Measurements from ENCODE around the gene LGALS13. TPM values are rescaled to one million over a fixed set of nuclear protein-coding genes. Genes with fewer than 3 reads are reported as not detected.
A peak's percentile ranks its signal among the peaks of the same experiment; 100 is the strongest.

Gene LGALS13
- total and polyA plus RNA-seq, 8 donors, result not detected

DNA sequence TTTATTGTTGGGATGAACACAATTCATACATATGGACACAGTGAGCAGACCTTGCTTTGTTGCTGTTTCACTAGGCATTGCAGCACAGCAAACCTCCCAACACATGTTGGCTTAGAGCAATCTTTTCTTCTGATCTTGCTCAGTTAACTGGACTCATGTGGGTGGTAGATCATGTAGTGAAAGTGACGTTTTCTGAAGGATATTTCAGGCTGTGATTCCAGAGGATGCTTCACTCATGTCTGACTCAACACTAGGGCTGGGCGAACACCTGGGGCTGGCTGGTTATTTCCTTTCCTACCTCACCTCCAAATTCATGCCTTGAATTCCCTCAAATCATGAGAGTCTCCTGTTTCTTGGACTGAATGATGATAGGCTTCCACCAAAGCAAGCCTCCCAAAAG, 14.3 kb upstream of the LGALS13 start:
- H3K27me3 ChIP-seq, result peaks cover 0 to 21% (median 5%) of the 10 kb centered on the region in 3 donors
- 26 to 52% (median 40%) methylated on average over 2 of the region's 2 CpGs for WGBS, 5 donors
- TF ChIP-seq POLR2A (IDR thresholded peaks at IDR 0.05) (no peak), POLR2AphosphoS5 (IDR thresholded peaks at IDR 0.05) (no peak), EP300 (IDR thresholded peaks at IDR 0.05) (no peak)
- TF ChIP-seq, protein P1, sequence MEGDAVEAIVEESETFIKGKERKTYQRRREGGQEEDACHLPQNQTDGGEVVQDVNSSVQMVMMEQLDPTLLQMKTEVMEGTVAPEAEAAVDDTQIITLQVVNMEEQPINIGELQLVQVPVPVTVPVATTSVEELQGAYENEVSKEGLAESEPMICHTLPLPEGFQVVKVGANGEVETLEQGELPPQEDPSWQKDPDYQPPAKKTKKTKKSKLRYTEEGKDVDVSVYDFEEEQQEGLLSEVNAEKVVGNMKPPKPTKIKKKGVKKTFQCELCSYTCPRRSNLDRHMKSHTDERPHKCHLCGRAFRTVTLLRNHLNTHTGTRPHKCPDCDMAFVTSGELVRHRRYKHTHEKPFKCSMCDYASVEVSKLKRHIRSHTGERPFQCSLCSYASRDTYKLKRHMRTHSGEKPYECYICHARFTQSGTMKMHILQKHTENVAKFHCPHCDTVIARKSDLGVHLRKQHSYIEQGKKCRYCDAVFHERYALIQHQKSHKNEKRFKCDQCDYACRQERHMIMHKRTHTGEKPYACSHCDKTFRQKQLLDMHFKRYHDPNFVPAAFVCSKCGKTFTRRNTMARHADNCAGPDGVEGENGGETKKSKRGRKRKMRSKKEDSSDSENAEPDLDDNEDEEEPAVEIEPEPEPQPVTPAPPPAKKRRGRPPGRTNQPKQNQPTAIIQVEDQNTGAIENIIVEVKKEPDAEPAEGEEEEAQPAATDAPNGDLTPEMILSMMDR (IDR thresholded peaks at IDR 0.05), result no peak
- no peaks in the 10 kb centered on the region for H3K36me3 ChIP-seq
- H3K9me3 ChIP-seq, result no peaks in the 10 kb centered on the region
- intact Hi-C loops (cut with DNase I; ENCODE audit: low total_unique reads), result no loop called here
- no peak overlapping the region for H3K4me3 ChIP-seq
- no peak overlapping the region for H3K27ac ChIP-seq
- no peaks in the 10 kb centered on the region for H3K4me1 ChIP-seq
- DNase-seq, result no peak

DNA sequence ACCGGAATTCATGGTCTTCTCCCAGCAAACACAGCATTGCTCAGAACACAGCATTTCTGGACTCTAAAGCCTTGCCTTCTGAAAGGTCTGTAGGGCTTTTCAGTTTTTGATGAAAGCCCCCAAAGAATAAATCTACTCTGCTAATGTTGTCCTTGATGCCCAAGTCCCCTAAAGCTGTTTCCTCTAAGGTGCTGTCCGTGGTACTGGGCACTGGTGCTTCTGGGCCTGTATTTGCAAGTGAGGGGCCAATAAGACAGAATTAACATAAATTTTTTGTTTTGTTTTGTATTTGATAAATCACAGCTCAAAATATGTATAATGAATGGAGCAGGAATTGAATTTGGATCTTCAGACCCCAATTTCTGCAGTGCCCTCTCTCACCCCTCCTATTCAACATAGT, 12.1 kb upstream of the LGALS13 start:
- Histone ChIP-seq H3K4me1 (no peaks in the 10 kb centered on the region), H3K4me3 (no peak overlapping the region), H3K36me3 (no peaks in the 10 kb centered on the region), H3K27ac (no peak overlapping the region), H3K9me3 (no peaks in the 10 kb centered on the region), H3K27me3 (peaks cover 0 to 23% (median 5%) of the 10 kb centered on the region in 3 donors)
- peak in 1 of 2 donors; percentile 15 for DNase-seq
- 45 to 62% (median 51%) methylated on average over 2 of the region's 2 CpGs for WGBS, 5 donors
- TF ChIP-seq, protein P1 (IDR thresholded peaks at IDR 0.05), result no peak
- TF ChIP-seq POLR2A (IDR thresholded peaks at IDR 0.05), result no peak
- no peak for TF ChIP-seq POLR2AphosphoS5 (IDR thresholded peaks at IDR 0.05)
- no peak for TF ChIP-seq EP300 (IDR thresholded peaks at IDR 0.05)
- intact Hi-C loops (cut with DNase I; ENCODE audit: low total_unique reads), result no loop called here

DNA sequence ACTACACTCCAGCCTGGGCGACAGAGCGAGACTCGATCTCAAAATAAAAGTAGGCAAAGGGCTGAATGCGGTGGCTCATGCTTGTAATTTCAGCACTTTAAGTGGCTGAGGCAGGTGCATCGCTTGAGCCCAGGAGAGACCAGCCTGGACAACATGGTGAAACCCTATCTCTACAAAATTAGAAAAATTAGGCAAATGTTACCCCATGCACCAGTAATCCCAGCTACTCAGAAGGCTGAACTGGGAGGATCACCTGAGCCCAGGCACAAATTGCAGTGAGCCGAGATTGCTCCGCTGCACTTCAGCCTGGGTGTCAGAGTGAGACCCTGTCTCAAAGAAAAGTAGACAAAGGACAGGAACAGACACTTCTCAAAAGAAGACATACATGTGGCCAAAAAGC, 9.9 kb upstream of the LGALS13 start:
- 81 to 90% (median 86%) methylated on average over 7 of the region's 7 CpGs for WGBS, 5 donors
- H3K4me1 ChIP-seq, result no peaks in the 10 kb centered on the region
- H3K27me3 ChIP-seq, result peaks cover 0 to 32% (median 9%) of the 10 kb centered on the region in 3 donors
- no peak overlapping the region for H3K27ac ChIP-seq
- no peak for DNase-seq
- TF ChIP-seq, protein P1 (IDR thresholded peaks at IDR 0.05), result no peak
- TF ChIP-seq POLR2AphosphoS5 (IDR thresholded peaks at IDR 0.05), result no peak
- no peak for TF ChIP-seq EP300 (IDR thresholded peaks at IDR 0.05)
- no peak for TF ChIP-seq POLR2A (IDR thresholded peaks at IDR 0.05)
- H3K9me3 ChIP-seq, result no peaks in the 10 kb centered on the region
- H3K36me3 ChIP-seq, result no peaks in the 10 kb centered on the region
- no peak overlapping the region for H3K4me3 ChIP-seq
- intact Hi-C loops (cut with DNase I; ENCODE audit: low total_unique reads), result no loop called here

DNA sequence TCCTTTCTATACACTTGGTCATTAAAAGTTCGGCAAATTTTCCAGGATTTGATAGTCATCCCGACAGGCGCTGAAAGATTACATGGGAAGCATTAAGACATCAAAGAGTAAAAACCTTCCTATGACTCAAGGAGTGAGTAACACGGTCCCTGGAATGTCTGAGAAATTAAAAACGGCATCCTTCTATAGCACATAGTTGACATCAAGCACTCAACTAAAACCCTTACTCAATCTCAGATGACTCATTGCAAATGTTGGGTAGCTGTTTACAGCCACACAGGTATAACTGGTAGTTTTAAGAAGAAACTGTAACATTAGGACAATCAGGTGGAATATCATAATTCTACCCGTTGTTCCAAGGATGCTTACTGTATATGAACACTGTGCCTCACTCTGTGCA, 6.4 kb upstream of the LGALS13 start:
- H3K9me3 ChIP-seq, result peaks cover 0 to 14% (median 10%) of the 10 kb centered on the region in 4 donors
- WGBS, 5 donors, result 81 to 86% (median 82%) methylated on average over 6 of the region's 6 CpGs
- H3K27ac ChIP-seq, result no peak overlapping the region
- intact Hi-C loops (cut with DNase I; ENCODE audit: low total_unique reads), result no loop called here
- H3K36me3 ChIP-seq, result no peaks in the 10 kb centered on the region
- DNase-seq, result no peak
- TF ChIP-seq POLR2A (IDR thresholded peaks at IDR 0.05) (no peak), POLR2AphosphoS5 (IDR thresholded peaks at IDR 0.05) (no peak), EP300 (IDR thresholded peaks at IDR 0.05) (no peak)
- TF ChIP-seq, protein P1 (IDR thresholded peaks at IDR 0.05), result no peak
- peaks cover 0 to 35% (median 4%) of the 10 kb centered on the region in 3 donors for H3K27me3 ChIP-seq
- H3K4me3 ChIP-seq, result no peak overlapping the region
- no peaks in the 10 kb centered on the region for H3K4me1 ChIP-seq

Data from stomach (tissue), 9 donors.